Left lung (tissue), 10 donors: ENCODE measurements around the gene ZNF660. TPM values are rescaled to one million over a fixed set of nuclear protein-coding genes. Genes with fewer than 3 reads are reported as not detected.

Experiments
- ATAC-seq: fragments of 200-7000 bp; cut with Tn5 transposase; one replicate; pipeline ENCODE4 v1.9.1; 2020; ENCODE audit warnings: moderate library complexity
- DNase-seq, 4 donors: peaks; one replicate each; pipeline ENCODE4 v3.0.0-alpha.2; 2013 to 2020
- H3K27ac ChIP-seq, 2 donors: fragments of 200-600 bp; sonication (generic) in 1 of 2; one replicate each; pipeline versions ENCODE4 v1.5.0 to v1.8.0; 2020 to 2021
- H3K27me3 ChIP-seq, 2 donors: fragments of 200-600 bp; sonication (generic) in 1 of 2; one replicate each; pipeline versions ENCODE4 v1.5.0 to v1.8.0; 2020 to 2021
- H3K36me3 ChIP-seq, 2 donors: fragments of 200-600 bp; sonication (generic) in 1 of 2; one replicate each; pipeline versions ENCODE4 v1.5.0 to v1.8.0; 2020 to 2021
- H3K4me1 ChIP-seq, 2 donors: fragments of 200-600 bp; one replicate each; pipeline ENCODE4 v1.8.0; 2021
- H3K4me3 ChIP-seq, 2 donors: fragments of 200-600 bp; sonication (generic) in 1 of 2; one replicate each; pipeline versions ENCODE4 v1.5.0 to v1.8.0; 2020 to 2021; ENCODE audit warnings: mild to moderate bottlenecking in 1 of 2
- H3K9me3 ChIP-seq, 2 donors: fragments of 200-600 bp; sonication (generic) in 1 of 2; one replicate each; pipeline versions ENCODE4 v1.5.0 to v1.8.0; 2020 to 2021
- CTCF ChIP-seq, 2 donors: fragments of 200-600 bp; sonication (generic) in 1 of 2; IDR thresholded peaks; one replicate each; pipeline versions ENCODE4 v1.5.0 to v1.8.0; 2021; ENCODE audit warnings: antibody characterized with exemption in 2 of 2
- intact Hi-C, 2 donors: fragments of 100-400 bp; cut with DNase I; formaldehyde crosslinking; loops; one replicate each; pipeline versions ENCODE4 v1.11.2 to v1.14.2; 2022
- polyA plus RNA-seq, 6 donors: library from polyadenylated mRNA; unstranded; fragments of 120-200 nt; gene quantifications; one replicate each; pipeline ENCODE4 v1.2.1, GENCODE V29; 2013; ENCODE audit not compliant: insufficient read length in 6 of 6
- total RNA-seq, 2 donors: library from RNA; stranded (reverse); fragmentation: NEBNext Ultra II Directional; extraction: Animal tissue kit (Norgen Biotek cat#: 25700); gene quantifications; one replicate each; pipeline ENCODE4 v1.2.1, GENCODE V29; 2021
- donor health status: DM: no; HTN: yes; CAD: no.
- donor health status: DM: no; HTN: no; CAD: no.

The ZNF660 gene
- total and polyA plus RNA-seq, 8 donors = 2.8 to 27.9 (median 16.3) TPM

GRCh38 chr3:44632193-44632592 lies 47.4 kb downstream of the ZNF660 start:
- H3K36me3 ChIP-seq = peaks cover 0 to 82% of the 10 kb centered on the region in 2 donors
- peaks cover 0 to 7% of the 10 kb centered on the region in 2 donors for H3K9me3 ChIP-seq

GRCh38 chr3:44642337-44642736 lies 57.6 kb downstream of the ZNF660 start:
- intact Hi-C loops = no loop called here
- ATAC-seq (no peak), DNase-seq (no peak)
- Histone ChIP-seq H3K9me3 (peaks cover 0 to 91% of the 10 kb centered on the region in 2 donors), H3K27ac (no peak overlapping the region), H3K36me3 (peaks cover 0 to 68% of the 10 kb centered on the region in 2 donors), H3K4me1 (no peaks in the 10 kb centered on the region), H3K27me3 (no peaks in the 10 kb centered on the region), H3K4me3 (no peak overlapping the region)
- no peak for TF ChIP-seq CTCF (IDR thresholded peaks at IDR 0.05)

More at GRCh38 chr3:44632193-44632592, 47.4 kb downstream of the ZNF660 start:
- no peak for TF ChIP-seq CTCF (IDR thresholded peaks at IDR 0.05)
- Histone ChIP-seq H3K27ac (no peak overlapping the region), H3K4me1 (peaks cover 2 to 4% of the 10 kb centered on the region in 2 donors), H3K4me3 (no peak overlapping the region), H3K27me3 (no peaks in the 10 kb centered on the region)
- DNase-seq = no peak
- ATAC-seq = no peak
- intact Hi-C loops = no loop called here

GRCh38 chr3:44643024-44643423 lies 58.3 kb downstream of the ZNF660 start:
- peaks cover 0 to 86% of the 10 kb centered on the region in 2 donors for H3K9me3 ChIP-seq
- no peak overlapping the region for H3K27ac ChIP-seq
- DNase-seq (no peak), ATAC-seq (no peak)
- H3K4me1 ChIP-seq = no peaks in the 10 kb centered on the region
- intact Hi-C loops = no loop called here
- H3K4me3 ChIP-seq = no peak overlapping the region
- no peak for TF ChIP-seq CTCF (IDR thresholded peaks at IDR 0.05)
- H3K36me3 ChIP-seq = peaks cover 0 to 61% of the 10 kb centered on the region in 2 donors
- H3K27me3 ChIP-seq = no peaks in the 10 kb centered on the region

- peaks cover 0 to 36% of the 10 kb centered on the region in 2 donors for H3K36me3 ChIP-seq
- H3K9me3 ChIP-seq = peaks cover 0 to 39% of the 10 kb centered on the region in 2 donors
- peaks cover 0 to 11% of the 10 kb centered on the region in 2 donors for H3K4me1 ChIP-seq
- H3K27ac ChIP-seq = no peak overlapping the region
- intact Hi-C loops = no loop called here
- DNase-seq = no peak
- TF ChIP-seq CTCF (IDR thresholded peaks at IDR 0.05) = no peak
- no peak overlapping the region for H3K4me3 ChIP-seq
- ATAC-seq = no peak
- no peaks in the 10 kb centered on the region for H3K27me3 ChIP-seq
Observed at GRCh38 chr3:44647771-44648170, 63.0 kb downstream of the ZNF660 start.

GRCh38 chr3:44648564-44649229 lies 63.9 kb downstream of the ZNF660 start, which contains the start of gene ZNF35:
TSS of gene ZNF35 (plus strand) at chr3:44648732. CDS start at chr3:44651068, 2,336 bp downstream.
- Histone ChIP-seq H3K36me3 (peaks cover 0 to 36% of the 10 kb centered on the region in 2 donors), H3K4me1 (peaks cover 0 to 11% of the 10 kb centered on the region in 2 donors), H3K27me3 (no peaks in the 10 kb centered on the region), H3K9me3 (peaks cover 0 to 30% of the 10 kb centered on the region in 2 donors), H3K4me3 (peak within 1 kb of the TSS; percentile 76 to 77), H3K27ac (peak within 1 kb of the TSS in 1 of 2 donors; percentile 77)
- ATAC-seq (peak; percentile 99), DNase-seq (peak; percentile 64 to 90 (median 83))
- intact Hi-C loops = no loop called here
- no peak for TF ChIP-seq CTCF (IDR thresholded peaks at IDR 0.05)

Other genes starting within 250 kb of the ZNF660 start
- 10 to 100 TPM; 26.8 to 30.2 TPM for gene TCAIM, start 246.2 kb upstream of the ZNF660 start, total RNA-seq
- 10 to 100 TPM; 23.4 to 27.7 (median 24.7) TPM for gene TCAIM, start 246.2 kb upstream of the ZNF660 start, polyA plus RNA-seq
- gene ZNF445, start 107.3 kb upstream of the ZNF660 start, total RNA-seq = 10 to 100 TPM; 18.1 to 18.3 TPM
- gene ZNF445, start 107.3 kb upstream of the ZNF660 start, polyA plus RNA-seq = 10 to 100 TPM; 27.3 to 33.5 (median 28.5) TPM
- 1 to 10 TPM; 4.0 to 6.0 TPM for gene ZKSCAN7, start 29.8 kb upstream of the ZNF660 start, total RNA-seq
- 10 to 100 TPM; 15.9 to 19.1 (median 18.2) TPM for gene ZKSCAN7, start 29.8 kb upstream of the ZNF660 start, polyA plus RNA-seq
- 10 to 100 TPM; 13.1 to 14.1 TPM for gene ZNF197, start 40.1 kb downstream of the ZNF660 start, total RNA-seq
- 10 to 100 TPM; 33.7 to 37.0 (median 36.6) TPM for gene ZNF197, start 40.1 kb downstream of the ZNF660 start, polyA plus RNA-seq
- 1 to 10 TPM; 8.4 to 9.2 TPM for gene ZNF35, start 63.8 kb downstream of the ZNF660 start, total RNA-seq
- gene ZNF35, start 63.8 kb downstream of the ZNF660 start, polyA plus RNA-seq = 10 to 100 TPM; 10.4 to 13.3 (median 11.4) TPM
- gene ZNF502, start 127.7 kb downstream of the ZNF660 start, total RNA-seq = 1 to 10 TPM; 3.6 to 3.9 TPM
- gene ZNF502, start 127.7 kb downstream of the ZNF660 start, polyA plus RNA-seq = 10 to 100 TPM; 11.8 to 13.6 (median 12.5) TPM
- gene ZNF501, start 144.7 kb downstream of the ZNF660 start, total RNA-seq = 1 to 10 TPM; 4.4 to 5.3 TPM
- 10 to 100 TPM in 1 of 6 donors, 1 to 10 TPM in 5; 9.1 to 10.2 (median 9.7) TPM for gene ZNF501, start 144.7 kb downstream of the ZNF660 start, polyA plus RNA-seq
- gene KIAA1143, start 176.7 kb downstream of the ZNF660 start, total RNA-seq = 10 to 100 TPM; 20.4 to 24.5 TPM
- 10 to 100 TPM; 45.9 to 60.7 (median 57.3) TPM for gene KIAA1143, start 176.7 kb downstream of the ZNF660 start, polyA plus RNA-seq
- 1 to 10 TPM; 1.8 to 3.9 TPM for gene KIF15, start 176.8 kb downstream of the ZNF660 start, total RNA-seq
- 10 to 100 TPM; 16.5 to 51.3 (median 28.6) TPM for gene KIF15, start 176.8 kb downstream of the ZNF660 start, polyA plus RNA-seq